Lung (tissue), 12 donors: ENCODE data around the gene SCGB3A1. TPM values are rescaled to one million over a fixed set of nuclear protein-coding genes. Genes with fewer than 3 reads are reported as not detected.

Source experiments
- ATAC-seq: fragments of 200-7000 bp; cut with Tn5 transposase; one replicate; pipeline ENCODE4 v1.9.1; 2020; ENCODE audit warnings: moderate number of reproducible peaks; ENCODE audit not compliant: insufficient read depth, low FRiP score
- DNase-seq, 3 donors: peaks; one replicate each; pipeline ENCODE4 v3.0.0-alpha.2; 2013 to 2017
- H3K27ac ChIP-seq, 2 donors: one replicate each; pipeline ENCODE4 v1.5.1; 2013; ENCODE audit warnings: mild to moderate bottlenecking in 2 of 2, moderate library complexity in 2 of 2, control low read depth in 1 of 2, inconsistent platforms in 1 of 2, low read depth in 1 of 2, low read length in 1 of 2
- H3K27me3 ChIP-seq, 3 donors: one replicate each; pipeline ENCODE4 v1.5.1; 2013; ENCODE audit warnings: low read length in 2 of 3; ENCODE audit not compliant: control insufficient read depth in 3 of 3, insufficient read depth in 3 of 3
- H3K36me3 ChIP-seq, 4 donors: one replicate each; pipeline ENCODE4 v1.5.1; 2013; ENCODE audit warnings: low read length in 4 of 4, mild to moderate bottlenecking in 1 of 4, moderate library complexity in 1 of 4; ENCODE audit not compliant: control insufficient read depth in 4 of 4, insufficient read depth in 4 of 4
- H3K4me1 ChIP-seq, 5 donors: one replicate each; pipeline ENCODE4 v1.5.1; 2013; ENCODE audit warnings: low read length in 5 of 5, mild to moderate bottlenecking in 2 of 5, moderate library complexity in 1 of 5; ENCODE audit not compliant: control insufficient read depth in 5 of 5, insufficient read depth in 5 of 5
- H3K4me3 ChIP-seq: one replicate; pipeline ENCODE4 v1.5.1; 2013; ENCODE audit warnings: mild to moderate bottlenecking, control low read depth, moderate library complexity
- H3K9ac ChIP-seq, 2 donors: one replicate each; pipeline ENCODE4 v1.5.1; 2013; ENCODE audit warnings: low read length in 2 of 2, control low read depth in 1 of 2; ENCODE audit not compliant: insufficient read depth in 1 of 2
- H3K9me3 ChIP-seq, 4 donors: one replicate each; pipeline ENCODE4 v1.5.1; 2013; ENCODE audit warnings: low read length in 3 of 4, mild to moderate bottlenecking in 1 of 4, moderate library complexity in 1 of 4; ENCODE audit not compliant: control insufficient read depth in 4 of 4, insufficient read depth in 3 of 4
- WGBS, 2 donors: extraction: QIAGEN DNeasy Blood & Tissue Kit; methylation state at CpG; one replicate each; pipeline ENCODE4 v1.1.7; 2013; 5-methylcytosine and 5-hydroxymethylcytosine counted together
- polyA plus RNA-seq, 2 donors: library from polyadenylated mRNA; stranded (reverse); fragments of 200-250 nt; gene quantifications; one replicate each; pipeline ENCODE4 v1.2.1, GENCODE V29; 2013
- total RNA-seq, 2 donors: library from RNA; depleted of rRNA in 1 of 2; stranded (reverse); fragments of >200 nt in 1 of 2; gene quantifications; one replicate each; pipeline ENCODE4 v1.2.1, GENCODE V29; 2014 to 2021
- TF ChIP-seq, protein P1 (sequence below): IDR thresholded peaks from 2 replicates; pipeline ENCODE4 v1.5.1; 2012; ENCODE audit warnings: mild to moderate bottlenecking; ENCODE audit errors: control extremely low read depth, extremely low read depth
- donor health status: control.
- donor health status: control.
- donor health status: Bipolar disorder and iron deficiency.
- donor health status: healthy.
- donor health status: DM: yes; HTN: yes; CAD: no.

Gene SCGB3A1
- total and polyA plus RNA-seq, 4 donors = 119 to 3,799 (median 1,024) TPM

DNA sequence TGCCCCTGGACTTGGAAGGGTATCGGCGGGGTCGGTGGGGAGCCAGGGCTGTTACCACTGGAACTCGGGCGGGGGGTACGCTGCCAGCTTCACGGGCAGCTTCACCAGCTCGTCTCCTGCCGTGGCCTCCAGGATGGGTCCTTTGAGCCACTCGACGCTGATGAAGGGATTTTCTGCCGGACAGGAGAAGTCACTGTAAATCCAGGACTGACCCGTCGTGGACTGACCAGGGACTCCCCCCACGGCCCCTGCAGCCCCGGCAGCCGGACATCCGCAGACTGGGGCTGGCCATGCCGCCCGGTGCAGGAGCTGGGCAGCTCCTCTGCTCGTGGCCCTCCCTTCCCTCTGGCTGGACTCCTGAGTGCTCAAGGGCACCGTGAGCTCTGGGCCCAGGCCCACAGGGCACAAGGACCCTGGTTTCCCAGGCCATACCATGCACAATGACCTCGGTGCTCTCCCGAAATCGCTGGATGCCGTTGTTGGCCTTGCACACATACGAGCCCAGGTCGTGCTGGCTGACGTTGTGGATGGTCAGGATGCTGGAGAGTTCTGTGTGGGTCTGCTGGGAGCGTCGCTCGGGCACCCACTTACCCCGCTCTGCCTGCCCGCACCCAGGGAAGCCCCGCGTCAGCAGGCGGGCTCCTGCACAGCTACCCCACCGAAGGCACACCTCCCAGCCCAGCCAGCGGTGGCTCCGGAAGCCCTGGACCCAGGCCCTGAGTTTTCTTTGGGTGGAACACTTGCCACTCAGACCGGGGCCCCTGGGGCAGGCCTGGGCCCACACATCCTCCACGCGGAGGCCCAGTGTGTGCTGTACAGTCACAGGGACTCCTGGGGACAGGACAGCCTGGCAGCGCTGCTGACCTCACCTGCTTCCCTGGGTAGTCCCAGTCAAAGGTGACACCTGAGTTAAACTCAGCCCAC lies 37.8 kb upstream of the SCGB3A1 start:
- H3K9me3 ChIP-seq = peaks cover 0 to 2% (median 0%) of the 10 kb centered on the region in 4 donors
- no peaks in the 10 kb centered on the region for H3K27me3 ChIP-seq
- ATAC-seq = no peak
- H3K27ac ChIP-seq = no peak overlapping the region
- peaks cover 0 to 2% (median 0%) of the 10 kb centered on the region in 4 donors for H3K36me3 ChIP-seq
- 88 to 91% methylated on average over 43 to 44 of the region's 44 CpGs for WGBS, 2 donors
- H3K4me3 ChIP-seq = no peak overlapping the region
- H3K9ac ChIP-seq = no peak overlapping the region
- TF ChIP-seq, protein P1, sequence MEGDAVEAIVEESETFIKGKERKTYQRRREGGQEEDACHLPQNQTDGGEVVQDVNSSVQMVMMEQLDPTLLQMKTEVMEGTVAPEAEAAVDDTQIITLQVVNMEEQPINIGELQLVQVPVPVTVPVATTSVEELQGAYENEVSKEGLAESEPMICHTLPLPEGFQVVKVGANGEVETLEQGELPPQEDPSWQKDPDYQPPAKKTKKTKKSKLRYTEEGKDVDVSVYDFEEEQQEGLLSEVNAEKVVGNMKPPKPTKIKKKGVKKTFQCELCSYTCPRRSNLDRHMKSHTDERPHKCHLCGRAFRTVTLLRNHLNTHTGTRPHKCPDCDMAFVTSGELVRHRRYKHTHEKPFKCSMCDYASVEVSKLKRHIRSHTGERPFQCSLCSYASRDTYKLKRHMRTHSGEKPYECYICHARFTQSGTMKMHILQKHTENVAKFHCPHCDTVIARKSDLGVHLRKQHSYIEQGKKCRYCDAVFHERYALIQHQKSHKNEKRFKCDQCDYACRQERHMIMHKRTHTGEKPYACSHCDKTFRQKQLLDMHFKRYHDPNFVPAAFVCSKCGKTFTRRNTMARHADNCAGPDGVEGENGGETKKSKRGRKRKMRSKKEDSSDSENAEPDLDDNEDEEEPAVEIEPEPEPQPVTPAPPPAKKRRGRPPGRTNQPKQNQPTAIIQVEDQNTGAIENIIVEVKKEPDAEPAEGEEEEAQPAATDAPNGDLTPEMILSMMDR = no peak
- H3K4me1 ChIP-seq = peaks cover 0 to 15% (median 0%) of the 10 kb centered on the region in 5 donors
- DNase-seq = no peak

DNA sequence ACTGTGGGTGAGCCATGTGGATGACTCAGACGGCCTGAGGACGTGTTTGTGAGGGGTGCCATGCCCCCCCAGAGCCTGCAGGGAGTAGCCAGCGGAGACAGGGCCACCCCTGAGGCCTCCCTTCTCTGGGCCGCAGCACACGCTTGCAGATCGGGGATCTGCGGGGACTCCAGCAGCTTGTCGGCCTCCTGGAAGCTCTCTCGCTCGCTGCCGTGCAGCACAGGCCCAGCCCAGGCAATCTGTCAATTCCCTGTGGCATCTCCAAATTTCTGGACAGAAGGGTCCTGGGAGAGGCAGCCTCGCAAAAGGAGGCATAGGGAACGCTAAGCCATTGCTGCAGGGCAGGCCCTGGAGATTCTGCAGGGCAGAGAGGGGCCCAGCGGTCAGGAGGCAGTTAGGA lies 36.9 kb upstream of the SCGB3A1 start:
- Histone ChIP-seq H3K36me3 (peaks cover 0 to 2% (median 0%) of the 10 kb centered on the region in 4 donors), H3K9me3 (peaks cover 0 to 2% (median 0%) of the 10 kb centered on the region in 4 donors), H3K4me3 (no peak overlapping the region), H3K9ac (no peak overlapping the region), H3K27me3 (no peaks in the 10 kb centered on the region), H3K4me1 (peaks cover 0 to 21% (median 0%) of the 10 kb centered on the region in 5 donors), H3K27ac (no peak overlapping the region)
- TF ChIP-seq, protein P1 = no peak
- no peak for DNase-seq
- 84 to 91% methylated on average over 14 of the region's 14 CpGs for WGBS, 2 donors
- ATAC-seq = no peak

DNA sequence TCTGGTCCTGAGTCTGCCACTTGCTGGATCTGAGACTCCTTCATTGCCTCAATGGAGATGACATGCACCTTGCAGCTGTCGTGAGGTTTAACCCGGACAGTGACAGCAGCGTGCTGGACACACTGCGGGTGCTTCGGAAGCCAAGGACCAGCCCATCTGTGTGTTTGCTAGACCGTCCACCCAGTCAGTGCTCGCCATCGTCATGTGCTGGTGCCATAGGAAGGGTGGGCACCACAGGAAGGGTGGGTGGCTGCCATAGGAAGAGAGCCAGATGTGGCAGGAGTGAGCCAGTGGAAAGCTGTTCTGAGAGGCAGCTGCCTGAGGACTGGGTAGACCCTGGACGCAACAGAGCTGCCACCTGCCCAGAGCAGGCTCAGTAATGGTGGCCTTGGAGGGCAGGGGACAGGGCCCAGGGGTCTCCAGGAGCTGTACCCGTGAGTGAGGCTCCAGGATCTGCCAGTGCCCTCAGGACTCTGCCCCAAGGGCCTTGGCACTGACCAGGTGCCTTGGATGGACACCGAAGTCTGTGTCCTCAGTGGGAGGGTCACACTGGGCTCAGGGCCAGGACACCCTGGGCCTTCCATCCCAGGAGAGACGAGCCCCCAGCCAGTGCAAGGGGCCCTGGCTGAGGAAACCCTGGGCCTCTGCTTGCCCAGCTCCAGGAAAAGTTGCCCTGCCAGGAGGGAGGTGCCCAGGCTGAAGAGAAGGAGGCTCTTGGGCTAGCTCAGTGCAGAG lies 36.3 kb upstream of the SCGB3A1 start:
- peaks cover 0 to 23% (median 0%) of the 10 kb centered on the region in 5 donors for H3K4me1 ChIP-seq
- H3K4me3 ChIP-seq = no peak overlapping the region
- ATAC-seq = no peak
- DNase-seq = no peak
- TF ChIP-seq, protein P1 = no peak
- peaks cover 0 to 2% (median 0%) of the 10 kb centered on the region in 4 donors for H3K9me3 ChIP-seq
- H3K9ac ChIP-seq = no peak overlapping the region
- H3K36me3 ChIP-seq = peaks cover 0 to 2% (median 0%) of the 10 kb centered on the region in 4 donors
- no peak overlapping the region for H3K27ac ChIP-seq
- no peaks in the 10 kb centered on the region for H3K27me3 ChIP-seq
- 77 to 81% methylated on average over 12 of the region's 12 CpGs for WGBS, 2 donors
